SK-N-SH (cell line): ENCODE results near the gene THAP6.

Source experiments
- CTCF ChIP-seq: fragments of 200-600 bp; sonication (generic); IDR thresholded peaks from 2 replicates; pipeline ENCODE4 v1.6.1; 2017; ENCODE audit warnings: antibody characterized with exemption, mild to moderate bottlenecking, moderate library complexity
- MXI1 ChIP-seq: IDR thresholded peaks from 2 replicates; pipeline ENCODE4 v1.6.1; 2012; ENCODE audit warnings: mild to moderate bottlenecking, low read depth, low read length, improper control_type of control experiment
- RAD21 ChIP-seq: IDR thresholded peaks from 2 replicates; pipeline ENCODE4 v1.6.1; 2012; ENCODE audit warnings: mild to moderate bottlenecking, low read length
- RCOR1 ChIP-seq: fragments of 150-350 bp; IDR thresholded peaks from 2 replicates; pipeline ENCODE4 v1.6.1; 2017; ENCODE audit warnings: antibody characterized with exemption, low read length

- TF ChIP-seq CTCF (no peak), RAD21 (no peak), MXI1 (no peak), RCOR1 (no peak)
Observed at GRCh38 chr4:75564023-75564422, 49.8 kb downstream of the THAP6 start.
